Stimulated activated CD8-positive, alpha-beta memory T cell treated with anti-CD3 and anti-CD28 coated beads, Interleukin-12 subunit alpha, Interleukin-12 subunit beta, amount 100 ng/mL, for 1 hour (primary cell): Measurements from ENCODE around the gene DCPS.
"Not testable (repeated sequence)": the region's sequence is repeated elsewhere in the genome, so short reads cannot be mapped to it uniquely, and the experiment has no call there.

ENCODE experiments used
- DNase-seq: peaks from one replicate; pipeline ENCODE4 v3.0.0-alpha.2; 2020; ENCODE audit warnings: low read depth

The DCPS gene

DNA sequence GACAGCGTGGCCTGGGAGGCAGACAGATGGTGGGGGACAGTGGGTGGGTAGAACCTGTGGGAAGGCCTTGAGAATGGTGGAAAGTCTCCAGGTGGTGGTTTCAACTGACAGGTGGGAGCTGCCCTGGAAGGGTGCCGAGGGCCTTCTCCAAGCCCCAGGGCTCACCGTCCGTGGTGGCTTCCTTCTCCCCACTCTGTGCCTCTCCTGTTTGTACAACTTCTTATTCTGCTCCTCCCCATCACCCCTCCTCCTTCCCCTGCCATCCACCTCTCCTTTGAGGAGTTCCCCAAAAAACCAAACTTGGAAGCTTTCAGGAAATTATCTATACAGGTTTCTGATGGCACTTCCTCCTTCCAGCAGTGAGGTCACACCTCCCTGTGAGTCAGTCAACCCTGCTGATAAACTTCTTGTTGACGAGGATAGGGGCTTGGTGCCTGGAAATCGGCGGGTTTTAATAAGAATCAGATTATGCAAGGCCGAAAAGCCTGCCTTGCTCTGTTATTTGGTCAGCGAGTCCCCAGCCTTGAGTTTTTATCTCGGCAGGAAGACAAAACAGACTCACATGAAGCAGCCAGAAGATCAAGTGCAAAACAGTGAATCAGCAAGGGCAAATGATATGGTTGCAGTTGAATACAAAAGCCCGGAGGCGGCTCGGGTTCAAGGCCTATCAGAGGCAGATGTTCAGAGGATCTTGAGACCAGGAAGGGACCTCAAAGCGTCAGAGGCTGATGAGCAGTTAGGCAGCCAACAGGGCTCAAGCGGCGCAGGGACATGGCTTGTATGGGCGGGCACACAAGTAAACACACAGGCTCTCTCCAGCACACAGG, 42.1 kb downstream of the DCPS start:
- no peak for DNase-seq

DNA sequence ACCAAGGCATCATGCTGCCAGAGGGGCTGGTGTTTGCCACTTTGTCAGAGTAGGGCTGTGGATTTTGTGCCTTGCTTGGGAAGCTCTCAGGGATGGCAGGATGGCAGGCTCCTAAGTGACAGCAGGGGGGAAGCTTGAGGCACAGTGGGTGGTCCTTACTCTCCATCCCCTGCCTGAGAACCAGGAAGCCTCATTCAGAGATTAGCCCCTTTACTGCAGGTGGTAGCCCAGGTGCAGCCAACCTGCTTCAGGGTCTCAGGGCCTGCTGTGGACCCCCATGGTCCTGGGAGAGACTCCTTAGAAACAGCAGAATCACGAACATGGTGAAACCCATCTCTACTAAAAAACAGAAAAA, 42.7 kb downstream of the DCPS start:
- DNase-seq = no peak

DNA sequence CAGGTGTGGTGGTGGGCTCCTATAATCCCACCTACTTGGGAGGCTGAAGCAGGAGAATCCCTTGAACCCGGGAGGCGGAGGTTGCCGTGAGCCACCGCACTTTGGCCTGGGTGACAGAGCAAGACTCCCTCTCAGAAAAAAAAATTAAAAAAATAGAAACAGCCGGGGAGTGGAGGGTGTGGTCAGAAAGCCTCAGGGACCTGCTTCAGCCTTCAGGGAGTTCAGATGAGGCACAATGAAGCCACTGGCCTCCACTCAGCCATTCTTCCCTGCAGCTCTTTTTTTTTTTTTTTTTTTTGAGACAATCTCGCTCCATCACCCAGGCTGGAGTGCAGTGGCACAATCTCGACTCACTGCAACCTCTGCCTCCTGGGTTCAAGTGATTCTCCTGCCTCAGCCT, 43.1 kb downstream of the DCPS start:
- DNase-seq = not testable (repeated sequence)

DNA sequence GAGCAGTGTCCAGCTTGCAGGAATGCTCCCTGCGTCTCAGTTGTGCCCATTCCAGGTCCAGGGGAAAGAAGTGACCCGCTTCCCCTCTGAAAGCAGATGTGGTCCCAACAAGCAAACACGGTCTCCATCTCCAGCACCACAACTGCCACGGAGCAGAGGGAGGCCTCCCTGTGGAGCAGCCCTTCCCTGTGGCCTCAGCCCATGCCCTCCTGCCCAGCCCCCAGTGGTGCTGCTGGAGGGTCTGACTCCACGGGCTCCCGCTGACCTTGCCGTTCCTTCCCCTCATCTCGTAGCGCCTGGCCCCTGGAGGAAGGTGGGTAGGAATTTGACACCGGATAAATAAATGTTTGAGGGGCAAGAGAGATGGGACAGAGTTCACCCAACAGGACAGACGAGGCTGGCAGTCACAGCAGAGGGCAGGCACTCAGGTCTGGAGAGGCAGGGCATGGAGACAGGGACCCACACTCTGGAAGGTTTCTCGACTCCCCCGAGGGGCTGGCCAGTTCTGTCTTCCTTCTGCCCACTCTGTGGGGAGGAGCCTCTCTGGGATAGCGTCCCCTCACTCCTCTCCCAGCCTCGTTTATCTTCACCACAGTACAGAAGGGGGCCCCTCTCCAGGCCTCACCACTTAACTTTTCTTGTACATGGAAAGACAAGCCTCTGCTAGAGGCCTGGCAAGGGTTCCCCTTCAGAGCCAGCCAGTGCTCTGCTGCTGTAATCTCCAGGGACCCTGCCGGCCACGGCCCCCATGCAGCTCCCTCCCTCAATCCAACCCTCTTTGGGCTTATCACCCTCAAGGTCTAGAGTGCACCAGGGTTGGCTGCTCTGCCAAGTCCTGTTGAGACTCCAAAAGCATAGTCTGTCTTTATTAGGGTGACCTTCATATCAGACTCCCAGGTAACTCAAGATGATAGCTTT, 44.1 kb downstream of the DCPS start:
- DNase-seq = no peak

GRCh38 chr11:126348806-126349582, 45.1 kb downstream of the DCPS start:
- no peak for DNase-seq

DNA sequence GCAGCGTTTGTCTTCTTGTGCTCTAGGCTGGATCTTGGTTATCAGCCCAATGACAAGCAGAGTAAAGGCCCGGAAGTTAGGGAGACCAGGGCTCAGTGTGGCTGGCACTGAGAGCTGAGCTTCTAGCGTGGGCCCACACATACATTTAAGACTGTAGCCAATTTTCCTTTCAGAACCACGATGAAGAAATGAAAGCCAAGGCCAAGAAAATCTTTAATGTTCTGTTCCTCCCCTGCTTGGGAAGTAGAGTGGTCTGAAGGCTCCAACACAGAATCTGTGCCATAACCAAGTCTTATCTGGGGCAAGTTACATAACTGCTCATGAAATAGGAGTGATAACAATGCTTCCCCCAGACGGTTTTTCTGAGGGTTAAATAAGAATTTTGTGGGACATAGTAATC, 47.0 kb downstream of the DCPS start:
- DNase-seq = no peak

DNA sequence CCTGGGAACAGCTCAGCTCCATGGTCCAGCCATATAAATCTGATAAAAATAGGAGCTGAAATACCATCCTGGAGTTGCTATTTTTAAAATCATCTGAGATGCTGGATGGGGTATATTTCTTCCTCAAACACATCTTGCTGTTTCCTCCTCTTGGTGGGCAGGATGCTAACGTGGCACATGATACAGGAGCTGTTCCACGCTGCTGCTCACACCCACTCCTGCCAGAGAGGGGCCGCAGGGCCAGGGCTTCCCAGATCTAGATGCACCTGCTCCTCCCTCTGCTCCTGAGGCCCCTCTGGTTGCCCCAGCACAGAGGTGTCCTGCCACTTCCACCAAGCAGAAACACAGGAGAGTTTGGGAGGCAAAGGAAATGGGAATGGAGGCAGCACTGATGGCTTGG, 48.3 kb downstream of the DCPS start:
- no peak for DNase-seq

GRCh38 chr11:126352934-126353801, 49.3 kb downstream of the DCPS start:
- DNase-seq = no peak

DNA sequence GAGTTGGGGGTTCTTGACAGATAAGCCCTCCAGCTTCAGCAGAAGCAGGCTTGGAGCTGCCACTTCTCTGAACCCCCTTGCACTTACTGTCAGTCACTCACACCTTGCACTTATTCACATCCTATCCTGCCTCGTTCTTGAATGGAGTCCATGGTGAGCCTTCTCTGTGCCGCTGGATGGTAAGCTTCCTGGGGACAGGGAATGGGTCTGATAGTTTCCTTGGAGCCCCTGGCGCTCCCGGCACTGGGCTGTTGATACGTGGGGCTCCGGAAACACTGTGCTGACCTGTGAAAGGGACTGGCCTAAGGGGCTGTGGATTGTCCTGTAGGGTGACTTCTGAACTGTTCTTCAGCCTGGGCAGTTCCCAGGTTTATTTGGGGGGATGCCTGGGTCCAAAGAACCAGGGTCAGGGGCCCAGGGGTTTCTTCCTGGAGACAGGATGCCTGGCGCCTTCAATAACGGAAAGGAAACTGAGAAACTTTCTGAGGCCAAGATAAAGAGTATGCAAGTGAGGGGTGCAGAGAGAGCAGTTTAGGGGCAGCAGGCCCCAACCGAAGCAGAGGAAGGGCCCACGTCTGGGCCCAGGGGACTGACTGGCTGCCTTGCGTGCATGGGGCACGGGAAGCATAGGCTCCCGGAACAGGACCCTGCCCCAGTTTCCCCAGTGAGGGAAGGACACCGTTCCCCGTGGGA, 50.9 kb downstream of the DCPS start:
- DNase-seq = no peak

- DNase-seq = peak; percentile 34
Measured at GRCh38 chr11:126355324-126355925, 51.6 kb downstream of the DCPS start, which contains the start of gene ST3GAL4. Gene ST3GAL4 (plus strand): TSS chr11:126355686. CDS start chr11:126406156, 50,470 bp downstream.

DNA sequence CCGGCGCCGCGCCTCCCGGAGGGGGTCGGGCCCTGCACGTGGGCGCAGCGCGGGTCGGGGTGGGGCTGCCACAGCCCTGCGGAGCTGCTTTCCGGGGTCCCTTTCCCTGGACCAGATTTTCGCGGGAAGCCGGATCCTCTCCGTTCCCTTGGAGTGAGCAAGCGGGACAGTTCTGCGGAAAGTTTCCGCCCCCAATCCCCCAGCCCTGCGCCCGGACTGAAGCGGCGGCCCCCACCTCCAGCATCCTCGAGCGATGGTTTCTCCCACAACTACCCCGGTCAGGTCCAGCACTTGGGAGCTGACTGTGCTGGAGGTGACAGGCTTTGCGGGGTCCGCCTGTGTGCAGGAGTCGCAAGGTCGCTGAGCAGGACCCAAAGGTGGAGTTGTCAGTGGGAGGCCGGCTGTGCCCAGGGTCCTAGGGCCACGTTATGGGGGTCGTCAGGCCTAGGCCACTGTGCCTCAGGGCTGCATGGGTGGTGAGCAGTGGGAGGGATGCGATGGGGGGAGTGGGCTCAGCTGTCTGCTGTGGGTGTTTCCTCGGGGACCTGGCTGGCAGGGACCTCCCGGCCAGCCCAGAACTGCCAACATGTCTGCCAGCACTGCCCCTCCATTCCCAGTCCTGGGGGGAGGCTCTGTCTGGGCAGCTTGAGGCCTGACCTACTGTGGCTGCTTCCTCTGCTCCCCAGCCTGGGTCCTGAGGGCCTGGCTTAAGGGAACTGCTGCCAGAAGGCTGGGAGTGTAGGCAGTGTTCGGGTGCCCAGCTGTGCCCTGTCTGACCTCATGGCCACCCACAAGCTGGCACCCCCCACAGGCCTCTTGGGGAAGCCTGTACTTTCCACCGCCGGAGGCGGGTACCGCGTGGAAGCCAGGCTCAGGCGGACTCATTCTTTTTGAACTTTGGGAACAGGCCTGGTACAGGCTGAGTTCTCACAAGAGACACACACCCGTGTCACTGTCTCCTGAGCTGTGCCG, 52.4 kb downstream of the DCPS start:
- DNase-seq = no peak

GRCh38 chr11:126357055-126357962, 53.4 kb downstream of the DCPS start:
- DNase-seq = no peak

GRCh38 chr11:126357969-126358762, 54.3 kb downstream of the DCPS start:
- DNase-seq = no peak

GRCh38 chr11:126358763-126359160, 54.9 kb downstream of the DCPS start:
- DNase-seq = no peak

DNA sequence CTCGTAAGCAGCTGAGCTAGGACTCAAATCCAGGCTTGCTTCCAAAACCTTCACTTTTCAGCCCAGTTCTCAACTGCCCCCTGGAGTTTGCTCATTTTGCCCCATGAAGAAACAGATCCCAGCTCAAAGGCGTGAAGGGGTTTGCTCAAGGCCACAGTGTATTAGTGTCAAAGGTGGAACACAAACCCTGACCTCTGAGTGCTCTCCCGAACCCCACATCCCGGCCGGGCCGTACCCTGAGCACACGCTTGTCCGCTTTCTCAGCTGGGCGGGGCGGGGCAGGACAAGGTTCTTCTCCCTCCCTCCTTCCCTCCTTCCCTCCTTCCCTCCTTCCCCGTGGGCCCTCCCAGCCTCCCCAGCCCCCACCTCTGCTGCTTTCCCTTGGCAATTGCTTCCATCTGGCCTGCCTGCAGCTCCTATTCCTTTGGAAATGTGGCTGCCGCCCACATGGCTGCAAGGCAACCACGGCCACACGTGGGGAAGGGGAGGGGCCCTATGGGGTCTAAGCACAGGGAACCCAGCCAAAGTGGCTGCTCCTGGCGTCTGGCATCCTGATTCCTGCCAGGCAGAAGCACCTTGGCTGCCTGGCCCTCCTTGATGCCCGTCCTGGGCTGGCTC, 55.7 kb downstream of the DCPS start:
- DNase-seq = no peak

DNA sequence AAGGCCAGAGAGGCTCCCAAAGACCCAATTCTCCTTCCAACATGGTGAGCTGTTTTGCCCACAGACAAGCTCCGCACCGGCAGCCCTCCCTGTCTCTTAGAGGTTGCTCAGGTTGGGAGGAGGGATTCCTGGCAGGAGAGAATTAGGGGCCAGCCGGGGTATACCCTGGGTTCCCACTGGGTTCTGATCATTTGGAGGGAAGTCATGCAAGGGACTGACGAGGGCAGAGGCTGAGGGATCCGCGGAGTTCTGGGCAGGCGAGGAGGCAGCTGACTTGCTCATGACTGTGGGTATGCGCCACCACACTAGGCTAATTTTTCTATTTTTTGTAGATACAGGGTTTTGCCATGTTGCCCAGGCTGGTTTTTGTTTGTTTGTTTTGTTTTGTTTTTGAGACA, 56.2 kb downstream of the DCPS start:
- DNase-seq = no peak

GRCh38 chr11:126361400-126361799, 57.5 kb downstream of the DCPS start:
- no peak for DNase-seq
